PFSK-1 (cell line): ENCODE results near the gene FAF1.

Experiments
- FOXP2 ChIP-seq: optimal IDR thresholded peaks from 2 replicates; pipeline ENCODE3; 2011; ENCODE audit warnings: borderline replicate concordance, control low read depth, inconsistent platforms; ENCODE audit not compliant: insufficient read depth; ENCODE audit errors: extremely low read length, extremely low read depth
- POLR2AphosphoS5 ChIP-seq: IDR thresholded peaks from 2 replicates; pipeline ENCODE4 v1.6.1; 2012; ENCODE audit warnings: low read depth, mild to moderate bottlenecking, control low read depth, low read length, moderate library complexity
- REST ChIP-seq, 2 experiments: IDR thresholded peaks; 2 replicates each; pipeline versions ENCODE4 v1.6.1 to v1.8.0; 2011 to 2012; ENCODE audit warnings: low read depth in 2 of 2, low read length in 2 of 2, control low read depth in 1 of 2, inconsistent platforms in 1 of 2, mild to moderate bottlenecking in 1 of 2, moderate library complexity in 1 of 2; ENCODE audit not compliant: insufficient read depth in 1 of 2
- SIN3A ChIP-seq: IDR thresholded peaks from 2 replicates; pipeline ENCODE4 v1.6.1; 2012; ENCODE audit warnings: mild to moderate bottlenecking, low read length, moderate library complexity, borderline replicate concordance; ENCODE audit not compliant: insufficient read depth
- TAF1 ChIP-seq: IDR thresholded peaks from 2 replicates; pipeline ENCODE4 v1.6.1; 2012; ENCODE audit warnings: low read length, control low read depth, borderline replicate concordance; ENCODE audit not compliant: insufficient read depth

FAF1 gene

GRCh38 chr1:50917138-50918137 lies 42.6 kb downstream of the FAF1 start:
- no peak for TF ChIP-seq SIN3A
- no peak for TF ChIP-seq TAF1
- TF ChIP-seq POLR2AphosphoS5 = no peak
- no peak for TF ChIP-seq REST (IDR thresholded peaks at IDR 0.05; ENCODE audit: insufficient read depth in 1 of 2, low read depth in 2 of 2, low read length in 2 of 2)
- TF ChIP-seq FOXP2 = no peak

DNA sequence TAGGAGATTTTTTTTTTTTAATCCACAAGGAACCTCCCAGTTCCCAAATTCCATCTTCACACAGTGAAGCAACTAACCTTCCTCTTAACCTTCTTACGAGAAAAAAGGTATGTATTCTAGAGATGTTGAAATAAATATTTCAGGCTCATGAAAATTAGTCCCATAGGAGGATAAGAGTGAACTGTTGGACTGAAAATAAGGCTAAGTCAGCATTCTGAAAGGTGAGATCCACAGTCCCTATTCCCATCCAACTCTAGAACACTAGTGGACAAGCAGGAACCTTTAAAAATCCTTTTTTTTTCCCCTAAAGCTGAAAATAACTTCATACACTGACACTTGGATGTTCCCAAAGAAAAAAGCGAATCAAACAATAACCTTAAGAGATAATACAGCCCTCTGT lies 44.4 kb downstream of the FAF1 start:
- TF ChIP-seq FOXP2 (no peak), POLR2AphosphoS5 (no peak), SIN3A (no peak), REST (IDR thresholded peaks at IDR 0.05; ENCODE audit: insufficient read depth in 1 of 2, low read depth in 2 of 2, low read length in 2 of 2) (no peak), TAF1 (no peak)

DNA sequence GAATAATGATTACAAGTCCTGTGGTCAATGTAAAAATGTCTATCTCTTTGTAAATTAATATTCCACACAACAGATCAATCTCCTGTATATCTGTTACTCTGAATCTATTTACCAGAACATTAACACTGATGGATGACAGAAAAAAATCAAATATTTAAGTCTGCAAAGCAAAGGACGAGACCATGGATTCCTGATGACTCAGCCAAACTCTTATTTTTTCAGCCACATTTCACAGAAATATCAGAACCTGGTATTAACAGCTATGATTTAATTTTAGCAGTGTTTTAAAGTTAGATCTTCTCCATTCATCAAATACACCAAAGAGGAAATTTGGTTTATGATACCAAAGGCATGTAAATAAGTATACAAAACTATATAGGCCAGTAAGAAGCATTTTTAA lies 46.1 kb downstream of the FAF1 start:
- TF ChIP-seq REST (IDR thresholded peaks at IDR 0.05; ENCODE audit: insufficient read depth in 1 of 2, low read depth in 2 of 2, low read length in 2 of 2) (no peak), FOXP2 (no peak), POLR2AphosphoS5 (no peak), TAF1 (no peak), SIN3A (no peak)

GRCh38 chr1:50902419-50902818 lies 57.6 kb downstream of the FAF1 start:
- TF ChIP-seq SIN3A (no peak), REST (IDR thresholded peaks at IDR 0.05; ENCODE audit: insufficient read depth in 1 of 2, low read depth in 2 of 2, low read length in 2 of 2) (no peak)
